AG04449 (cell line): Measurements from ENCODE around the gene ATP6V1G3.

Experiments used
- CTCF ChIA-PET: fragments of 350-600 bp; formaldehyde crosslinking; extraction: SDS; loops from one replicate; lab custom pipeline; 2021; ENCODE audit warnings: antibody characterized with exemption; lab: Yijun Ruan, JAX
- POLR2A ChIA-PET: fragments of 400-600, 350-600 bp; formaldehyde crosslinking; extraction: SDS; loops from one replicate; lab custom pipeline; 2020; ENCODE audit warnings: antibody characterized with exemption, inconsistent platforms; lab: Yijun Ruan, JAX
- DNase-seq: peaks from one replicate; pipeline ENCODE4 v3.0.0-alpha.2; 2010; ENCODE audit warnings: low read depth, low spot score
- H3K4me3 ChIP-seq: 2 replicates; pipeline ENCODE4 v1.5.1; 2011; ENCODE audit warnings: low read depth, mild to moderate bottlenecking, control low read depth, low read length
- TF ChIP-seq, protein P1 (sequence below): IDR thresholded peaks from one replicate; pipeline ENCODE4 v1.5.1; 2011; ENCODE audit warnings: mild to moderate bottlenecking, moderate library complexity, low read length, control low read depth, inconsistent platforms; ENCODE audit not compliant: insufficient read depth; ENCODE audit errors: missing control alignments

ATP6V1G3 gene

DNA sequence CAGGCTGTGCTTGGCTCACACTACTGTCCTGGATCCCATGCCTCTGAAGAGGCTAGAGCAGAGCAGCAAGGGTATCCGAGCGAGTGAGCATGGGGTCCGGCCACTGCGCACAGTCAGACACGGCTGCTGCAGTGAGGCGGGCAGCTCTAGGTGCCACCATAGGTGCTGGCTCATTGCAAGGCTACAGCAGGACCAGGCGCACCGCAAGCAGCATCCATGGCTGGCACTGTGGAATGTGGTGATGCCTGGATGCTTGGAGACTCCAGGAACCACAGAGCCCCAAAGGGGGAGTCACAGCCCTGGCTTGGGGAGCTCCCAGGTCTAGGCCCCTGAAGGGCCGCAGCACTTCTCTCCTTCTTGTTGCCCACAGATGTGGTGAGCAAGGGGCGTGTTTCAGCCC, 47.2 kb downstream of the ATP6V1G3 start:
- DNase-seq: no peak
- TF ChIP-seq, protein P1, sequence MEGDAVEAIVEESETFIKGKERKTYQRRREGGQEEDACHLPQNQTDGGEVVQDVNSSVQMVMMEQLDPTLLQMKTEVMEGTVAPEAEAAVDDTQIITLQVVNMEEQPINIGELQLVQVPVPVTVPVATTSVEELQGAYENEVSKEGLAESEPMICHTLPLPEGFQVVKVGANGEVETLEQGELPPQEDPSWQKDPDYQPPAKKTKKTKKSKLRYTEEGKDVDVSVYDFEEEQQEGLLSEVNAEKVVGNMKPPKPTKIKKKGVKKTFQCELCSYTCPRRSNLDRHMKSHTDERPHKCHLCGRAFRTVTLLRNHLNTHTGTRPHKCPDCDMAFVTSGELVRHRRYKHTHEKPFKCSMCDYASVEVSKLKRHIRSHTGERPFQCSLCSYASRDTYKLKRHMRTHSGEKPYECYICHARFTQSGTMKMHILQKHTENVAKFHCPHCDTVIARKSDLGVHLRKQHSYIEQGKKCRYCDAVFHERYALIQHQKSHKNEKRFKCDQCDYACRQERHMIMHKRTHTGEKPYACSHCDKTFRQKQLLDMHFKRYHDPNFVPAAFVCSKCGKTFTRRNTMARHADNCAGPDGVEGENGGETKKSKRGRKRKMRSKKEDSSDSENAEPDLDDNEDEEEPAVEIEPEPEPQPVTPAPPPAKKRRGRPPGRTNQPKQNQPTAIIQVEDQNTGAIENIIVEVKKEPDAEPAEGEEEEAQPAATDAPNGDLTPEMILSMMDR: no peak
- no peak overlapping the region for H3K4me3 ChIP-seq
- ChIA-PET POLR2A (interaction anchor here (1.3 kb wide), 2 partner anchors 179 to 188 kb away, joined by 3 read pairs; no protein-coding TSS in a partner anchor), CTCF (interaction anchor here (0.9 to 1.3 kb wide), 2 partner anchors 26 to 193 kb away, joined by 3 to 5 read pairs; no protein-coding TSS in a partner anchor)

DNA sequence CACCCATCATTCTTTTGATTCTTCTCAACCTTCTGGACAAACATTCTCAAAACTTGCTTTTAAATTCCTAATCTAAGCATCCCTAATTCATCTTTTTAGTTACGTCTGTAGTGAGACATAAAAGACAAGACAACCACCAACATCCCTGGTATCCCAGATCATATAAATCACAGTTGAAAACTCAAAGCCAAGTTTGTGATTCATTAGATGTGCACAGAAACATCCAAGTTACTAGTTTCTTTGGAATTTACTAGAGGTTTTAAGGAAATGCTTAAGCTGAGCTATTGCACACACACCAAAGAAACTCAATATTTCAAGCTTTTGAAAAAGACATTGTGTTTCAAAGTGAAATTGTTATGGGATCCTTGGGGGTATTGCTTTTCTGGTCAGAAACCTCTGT, 47.6 kb downstream of the ATP6V1G3 start:
- no peak overlapping the region for H3K4me3 ChIP-seq
- POLR2A ChIA-PET: interaction anchor here (1.3 kb wide), 2 partner anchors 179 to 189 kb away, joined by 3 read pairs; no protein-coding TSS in a partner anchor
- TF ChIP-seq, protein P1: no peak
- CTCF ChIA-PET: no interaction called here
- peak; percentile 90 for DNase-seq

DNA sequence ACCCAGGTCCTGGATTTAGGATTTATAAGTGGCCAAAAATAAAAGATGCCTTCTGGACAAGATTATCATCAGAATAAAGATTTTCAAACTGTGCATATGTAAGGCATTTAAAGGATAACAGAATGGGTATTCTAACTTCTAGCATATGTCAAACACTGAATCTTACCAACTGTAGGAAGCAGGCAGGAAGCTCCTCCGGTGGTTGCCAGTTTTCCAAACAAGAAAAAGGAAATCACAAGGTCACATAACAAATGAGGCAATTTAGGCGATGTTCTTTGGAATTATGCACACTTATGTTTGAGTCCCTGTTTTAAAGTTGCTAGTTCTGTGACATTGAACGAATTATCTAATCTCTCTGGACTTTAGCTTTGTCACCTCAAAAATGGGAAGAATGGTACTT, 48.9 kb downstream of the ATP6V1G3 start:
- no peak overlapping the region for H3K4me3 ChIP-seq
- TF ChIP-seq, protein P1: no peak
- POLR2A ChIA-PET: no interaction called here
- CTCF ChIA-PET: interaction anchor here (1.0 to 1.5 kb wide), 2 partner anchors 13 to 195 kb away, joined by 4 read pairs; no protein-coding TSS in a partner anchor
- no peak for DNase-seq

DNA sequence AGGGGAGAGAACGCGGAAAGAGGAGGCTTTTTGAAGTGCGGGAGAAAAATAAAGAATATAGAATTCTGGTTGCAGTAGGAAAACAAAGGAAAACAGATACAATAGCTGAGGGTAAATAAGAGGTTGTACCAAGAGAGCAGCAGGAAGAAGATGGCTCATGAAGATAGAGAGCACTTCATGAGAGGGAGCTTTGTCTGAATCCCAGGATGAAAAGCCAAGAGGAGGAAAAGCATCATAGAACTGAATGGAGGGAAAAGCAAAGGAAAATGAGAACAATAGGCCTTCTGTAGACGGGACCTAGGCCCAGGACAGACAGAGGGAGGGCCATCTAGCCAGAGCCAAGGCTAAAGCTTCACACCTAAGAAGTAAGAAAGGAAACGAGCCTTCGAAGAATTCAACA, 49.5 kb downstream of the ATP6V1G3 start:
- TF ChIP-seq, protein P1: no peak
- ChIA-PET CTCF (interaction anchor here (1.0 to 1.5 kb wide), 2 partner anchors 12 to 195 kb away, joined by 4 read pairs; no protein-coding TSS in a partner anchor), POLR2A (no interaction called here)
- DNase-seq: no peak
- no peak overlapping the region for H3K4me3 ChIP-seq

DNA sequence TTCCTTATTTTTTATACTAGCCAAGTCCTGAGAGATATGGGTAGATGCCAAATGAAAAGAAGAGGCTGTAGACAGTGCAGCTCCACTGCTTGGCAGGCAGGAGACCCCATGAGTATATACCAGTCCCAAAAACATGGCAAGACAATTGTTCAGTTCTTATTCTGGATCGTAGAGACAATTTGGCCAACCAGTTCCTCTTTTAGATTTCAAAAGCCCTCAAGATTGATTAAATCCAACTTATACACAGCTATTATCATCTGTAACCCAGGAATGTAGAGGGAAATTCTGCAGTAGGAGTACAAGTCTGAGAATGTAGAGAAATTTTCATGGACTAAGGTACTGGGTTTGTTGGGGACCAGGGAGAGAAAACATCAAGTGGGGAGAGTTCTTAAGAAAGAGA, 50.3 kb downstream of the ATP6V1G3 start:
- TF ChIP-seq, protein P1: no peak
- ChIA-PET POLR2A (no interaction called here), CTCF (interaction anchor here (0.5 to 2.1 kb wide), 2 partner anchors 196 to 257 kb away, joined by 4 to 5 read pairs; no protein-coding TSS in a partner anchor)
- no peak overlapping the region for H3K4me3 ChIP-seq
- no peak for DNase-seq

DNA sequence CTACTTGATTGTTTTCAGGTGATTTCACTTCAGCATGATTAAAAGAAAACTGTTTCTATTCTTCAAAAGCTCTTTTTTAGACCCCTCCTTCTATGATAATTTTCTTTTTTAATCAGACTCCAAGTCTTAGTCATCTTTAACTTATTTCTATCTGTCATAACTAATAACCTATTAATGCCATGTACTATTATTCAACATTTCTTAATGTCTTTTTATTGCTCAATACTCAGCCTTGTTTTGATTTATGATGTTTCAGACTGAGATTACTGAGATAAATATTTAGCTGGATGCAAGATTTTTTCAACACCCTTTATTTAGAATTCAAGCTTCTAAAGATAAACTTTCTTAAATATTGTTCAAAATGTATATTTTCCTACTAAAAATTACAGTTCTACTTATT, 53.6 kb downstream of the ATP6V1G3 start:
- DNase-seq: no peak
- H3K4me3 ChIP-seq: no peak overlapping the region
- TF ChIP-seq, protein P1: no peak
- ChIA-PET POLR2A (no interaction called here), CTCF (interaction anchor here (1.2 to 2.1 kb wide), 3 partner anchors 11 to 199 kb away, joined by 3 to 14 read pairs (median 4); no protein-coding TSS in a partner anchor)
